WTC11 (cell line): ENCODE results near the gene FUNDC1. TPM values are rescaled to one million over a fixed set of nuclear protein-coding genes. Genes with fewer than 3 reads are reported as not detected.

Experiments used
- ATAC-seq: fragments of 200-7000 bp; cut with Tn5 transposase; 2 replicates; pipeline ENCODE4 v1.10.0; 2021; ENCODE audit warnings: mild to moderate bottlenecking, moderate library complexity
- CTCF ChIA-PET: fragments of 300-600 bp; sonication (Branson Sonifier 250); formaldehyde crosslinking; loops from one replicate; lab custom pipeline; 2021; ENCODE audit warnings: antibody characterized with exemption; lab: Charles Lee
- POLR2A ChIA-PET: fragments of 350-600 bp; sonication (Branson Sonifier 250); formaldehyde crosslinking; loops from one replicate; lab custom pipeline; 2021; ENCODE audit warnings: antibody characterized with exemption; lab: Charles Lee
- DNase-seq: peaks from one replicate; pipeline ENCODE4 v3.0.0; 2021; ENCODE audit warnings: low spot score
- H3K27ac Mint-ChIP-seq: 2 replicates; pipeline ENCODE4 v1.8.0; 2021; ENCODE audit warnings: mixed read lengths
- H3K27me3 Mint-ChIP-seq: 2 replicates; pipeline ENCODE4 v1.8.0; 2021; ENCODE audit warnings: low read depth, mild to moderate bottlenecking, moderate library complexity, mixed read lengths
- H3K36me3 Mint-ChIP-seq: 2 replicates; pipeline ENCODE4 v1.8.0; 2021; ENCODE audit warnings: mixed read lengths
- H3K4me1 Mint-ChIP-seq: 2 replicates; pipeline ENCODE4 v1.8.0; 2022; ENCODE audit warnings: mixed read lengths
- H3K4me3 Mint-ChIP-seq: 2 replicates; pipeline ENCODE4 v1.8.0; 2021; ENCODE audit warnings: mild to moderate bottlenecking, moderate library complexity, mixed read lengths
- H3K9me3 Mint-ChIP-seq: 2 replicates; pipeline ENCODE4 v1.8.0; 2021; ENCODE audit warnings: mixed read lengths
- ARID4B ChIP-seq: sonication (generic); formaldehyde crosslinking; IDR thresholded peaks from 2 replicates; pipeline ENCODE4 v1.8.0; 2023; ENCODE audit warnings: missing genetic modification reagents, mild to moderate bottlenecking, borderline replicate concordance
- ATF2 ChIP-seq: sonication (generic); formaldehyde crosslinking; IDR thresholded peaks from 2 replicates; pipeline ENCODE4 v1.8.1; 2022; ENCODE audit warnings: low read depth, missing genetic modification reagents, borderline replicate concordance
- CREB1 ChIP-seq: sonication (generic); formaldehyde crosslinking; IDR thresholded peaks from 2 replicates; pipeline ENCODE4 v1.8.0; 2023; ENCODE audit warnings: mild to moderate bottlenecking, missing genetic modification reagents
- ELF4 ChIP-seq: sonication (generic); formaldehyde crosslinking; IDR thresholded peaks from 2 replicates; pipeline ENCODE4 v1.8.1; 2022; ENCODE audit warnings: low read depth, mild to moderate bottlenecking, moderate library complexity, missing genetic modification reagents
- ETV6 ChIP-seq: sonication (generic); formaldehyde crosslinking; IDR thresholded peaks from 2 replicates; pipeline ENCODE4 v1.8.1; 2022; ENCODE audit warnings: mild to moderate bottlenecking, missing genetic modification reagents
- GRHL2 ChIP-seq: fragments of 250-450 bp; sonication (Bioruptor Pico); IDR thresholded peaks from 2 replicates; pipeline ENCODE4 v1.8.0; 2022; ENCODE audit warnings: mild to moderate bottlenecking, moderate library complexity; ENCODE audit not compliant: insufficient replicate concordance, severe bottlenecking
- IRF1 ChIP-seq: sonication (generic); formaldehyde crosslinking; IDR thresholded peaks from 2 replicates; pipeline ENCODE4 v1.8.0; 2023; ENCODE audit warnings: missing genetic modification reagents
- MXD4 ChIP-seq: fragments of 250-450 bp; sonication (Bioruptor Pico); IDR thresholded peaks from 2 replicates; pipeline ENCODE4 v1.8.0; 2021; ENCODE audit warnings: mild to moderate bottlenecking, moderate library complexity, borderline replicate concordance
- NFE2L1 ChIP-seq: sonication (generic); formaldehyde crosslinking; IDR thresholded peaks from 2 replicates; pipeline ENCODE4 v1.8.1; 2023; ENCODE audit warnings: missing genetic modification reagents
- NR1H2 ChIP-seq: sonication (generic); formaldehyde crosslinking; IDR thresholded peaks from 2 replicates; pipeline ENCODE4 v1.9.0; 2021; ENCODE audit warnings: mild to moderate bottlenecking, moderate library complexity, missing genetic modification reagents
- NR3C1 ChIP-seq: sonication (generic); formaldehyde crosslinking; conservative IDR thresholded peaks from 2 replicates; pipeline ENCODE4 v1.8.1; 2023; ENCODE audit warnings: low read depth, mild to moderate bottlenecking, missing genetic modification reagents
- RORB ChIP-seq: fragments of 250-450 bp; sonication (Bioruptor Pico); IDR thresholded peaks from 2 replicates; pipeline ENCODE4 v1.9.0; 2021; ENCODE audit warnings: mild to moderate bottlenecking
- SMAD4 ChIP-seq: sonication (generic); formaldehyde crosslinking; IDR thresholded peaks from 2 replicates; pipeline ENCODE4 v1.8.0; 2022; ENCODE audit warnings: mild to moderate bottlenecking, missing genetic modification reagents
- SOX15 ChIP-seq: fragments of 250-450 bp; sonication (Bioruptor Pico); IDR thresholded peaks from 2 replicates; pipeline ENCODE4 v1.9.0; 2021; ENCODE audit warnings: mild to moderate bottlenecking
- TEAD1 ChIP-seq: sonication (generic); formaldehyde crosslinking; IDR thresholded peaks from 2 replicates; pipeline ENCODE4 v1.8.0; 2022; ENCODE audit warnings: mild to moderate bottlenecking, missing genetic modification reagents
- USF2 ChIP-seq: sonication (generic); formaldehyde crosslinking; IDR thresholded peaks from 2 replicates; pipeline ENCODE4 v1.8.1; 2023; ENCODE audit warnings: mild to moderate bottlenecking, missing genetic modification reagents, moderate library complexity
- ZNF121 ChIP-seq: sonication (generic); formaldehyde crosslinking; IDR thresholded peaks from 2 replicates; pipeline ENCODE4 v1.8.0; 2023; ENCODE audit warnings: missing genetic modification reagents
- ZNF232 ChIP-seq: sonication (generic); formaldehyde crosslinking; IDR thresholded peaks from 2 replicates; pipeline ENCODE4 v1.8.0; 2022; ENCODE audit warnings: mild to moderate bottlenecking, missing genetic modification reagents
- total RNA-seq: library from RNA; stranded (reverse); gene quantifications from 3 replicates; pipeline ENCODE4 v1.2.3, GENCODE V29; 2021
- TF ChIP-seq, protein P1 (sequence below): sonication (generic); formaldehyde crosslinking; conservative IDR thresholded peaks from 2 replicates; pipeline ENCODE4 v1.8.1; 2023; ENCODE audit warnings: mild to moderate bottlenecking, low read depth, missing genetic modification reagents, moderate library complexity
- TF ChIP-seq, protein P2 (sequence below): fragments of 250-450 bp; sonication (Bioruptor Pico); IDR thresholded peaks from 2 replicates; pipeline ENCODE4 v1.9.0; 2021; ENCODE audit warnings: moderate library complexity, mild to moderate bottlenecking, inconsistent platforms, borderline replicate concordance

FUNDC1 gene
- total RNA-seq, 1 experiment from 2014 or later = 20.7 TPM

GRCh38 chrX:44544036-44544435 lies 1.4 kb upstream of the FUNDC1 start (continued):
- TF ChIP-seq, protein P1, sequence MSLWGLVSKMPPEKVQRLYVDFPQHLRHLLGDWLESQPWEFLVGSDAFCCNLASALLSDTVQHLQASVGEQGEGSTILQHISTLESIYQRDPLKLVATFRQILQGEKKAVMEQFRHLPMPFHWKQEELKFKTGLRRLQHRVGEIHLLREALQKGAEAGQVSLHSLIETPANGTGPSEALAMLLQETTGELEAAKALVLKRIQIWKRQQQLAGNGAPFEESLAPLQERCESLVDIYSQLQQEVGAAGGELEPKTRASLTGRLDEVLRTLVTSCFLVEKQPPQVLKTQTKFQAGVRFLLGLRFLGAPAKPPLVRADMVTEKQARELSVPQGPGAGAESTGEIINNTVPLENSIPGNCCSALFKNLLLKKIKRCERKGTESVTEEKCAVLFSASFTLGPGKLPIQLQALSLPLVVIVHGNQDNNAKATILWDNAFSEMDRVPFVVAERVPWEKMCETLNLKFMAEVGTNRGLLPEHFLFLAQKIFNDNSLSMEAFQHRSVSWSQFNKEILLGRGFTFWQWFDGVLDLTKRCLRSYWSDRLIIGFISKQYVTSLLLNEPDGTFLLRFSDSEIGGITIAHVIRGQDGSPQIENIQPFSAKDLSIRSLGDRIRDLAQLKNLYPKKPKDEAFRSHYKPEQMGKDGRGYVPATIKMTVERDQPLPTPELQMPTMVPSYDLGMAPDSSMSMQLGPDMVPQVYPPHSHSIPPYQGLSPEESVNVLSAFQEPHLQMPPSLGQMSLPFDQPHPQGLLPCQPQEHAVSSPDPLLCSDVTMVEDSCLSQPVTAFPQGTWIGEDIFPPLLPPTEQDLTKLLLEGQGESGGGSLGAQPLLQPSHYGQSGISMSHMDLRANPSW (CRISPR knock-in tag) = no peak
- no peak for TF ChIP-seq SMAD4 (CRISPR knock-in tag)
- TF ChIP-seq, protein P2, sequence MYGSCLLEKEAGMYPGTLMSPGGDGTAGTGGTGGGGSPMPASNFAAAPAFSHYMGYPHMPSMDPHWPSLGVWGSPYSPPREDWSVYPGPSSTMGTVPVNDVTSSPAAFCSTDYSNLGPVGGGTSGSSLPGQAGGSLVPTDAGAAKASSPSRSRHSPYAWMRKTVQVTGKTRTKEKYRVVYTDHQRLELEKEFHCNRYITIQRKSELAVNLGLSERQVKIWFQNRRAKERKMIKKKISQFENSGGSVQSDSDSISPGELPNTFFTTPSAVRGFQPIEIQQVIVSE (CRISPR knock-in tag) = no peak
- no peak for TF ChIP-seq ZNF121

GRCh38 chrX:44536198-44536597 lies 6.5 kb downstream of the FUNDC1 start:
- CTCF ChIA-PET = no interaction called here
- ATAC-seq (no peak), DNase-seq (no peak)
- no peak overlapping the region for H3K27ac Mint-ChIP-seq
- no peaks in the 10 kb centered on the region for H3K9me3 Mint-ChIP-seq
- H3K4me3 Mint-ChIP-seq = no peak overlapping the region
- H3K4me1 Mint-ChIP-seq = peaks cover 7% of the 10 kb centered on the region
- no peaks in the 10 kb centered on the region for H3K27me3 Mint-ChIP-seq
- TF ChIP-seq SOX15 (no peak), NR3C1 (CRISPR knock-in tag) (no peak), RORB (no peak), ZNF121 (no peak)
- TF ChIP-seq, all 79 proteins: peak for 0
- POLR2A ChIA-PET = no interaction called here
- peaks cover 27% of the 10 kb centered on the region for H3K36me3 Mint-ChIP-seq

DNA sequence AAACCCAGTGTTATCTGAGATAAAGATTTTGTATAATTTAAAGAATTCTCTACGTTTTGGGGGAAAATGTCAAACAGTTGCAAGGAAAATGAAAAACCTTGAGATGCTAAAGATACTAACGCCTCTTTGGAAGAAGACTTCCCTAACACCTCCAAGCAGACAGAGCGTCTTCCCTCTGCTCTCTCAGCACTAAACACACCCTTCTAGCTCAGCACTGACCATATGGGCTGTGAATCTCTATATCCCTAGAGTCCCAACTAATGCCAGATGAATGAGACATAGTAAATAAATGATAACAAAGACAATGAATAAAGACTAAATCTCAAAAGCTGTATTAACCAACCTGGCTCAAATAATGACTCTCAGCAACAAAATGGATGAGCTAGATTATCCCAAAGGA lies 13.3 kb downstream of the FUNDC1 start:
- ATAC-seq (no peak), DNase-seq (no peak)
- Mint-ChIP-seq H3K27ac (peak overlapping the region; percentile 57; the same call in 1 of the 2 replicates), H3K27me3 (no peaks in the 10 kb centered on the region), H3K4me1 (no peaks in the 10 kb centered on the region), H3K36me3 (no peaks in the 10 kb centered on the region; the same call in 1 of the 2 replicates), H3K4me3 (no peak overlapping the region), H3K9me3 (no peaks in the 10 kb centered on the region)
- CTCF ChIA-PET = no interaction called here
- POLR2A ChIA-PET = no interaction called here
- TF ChIP-seq ARID4B (CRISPR knock-in tag) (no peak), TEAD1 (CRISPR knock-in tag) (no peak), USF2 (no peak), SMAD4 (CRISPR knock-in tag) (no peak), GRHL2 (CRISPR knock-in tag) (no peak), NR1H2 (CRISPR knock-in tag) (no peak), ZNF232 (CRISPR knock-in tag) (no peak), ATF2 (CRISPR knock-in tag) (no peak), RORB (no peak), ELF4 (CRISPR knock-in tag) (no peak), IRF1 (CRISPR knock-in tag) (no peak), CREB1 (CRISPR knock-in tag) (no peak), NFE2L1 (no peak), MXD4 (CRISPR knock-in tag) (no peak), ETV6 (CRISPR knock-in tag) (no peak)
- TF ChIP-seq, protein P1 (CRISPR knock-in tag) = no peak
